MM.1S (cell line): ENCODE results near the gene ULK1.

Source experiments
- DNase-seq: peaks from one replicate; pipeline ENCODE4 v3.0.0-alpha.2; 2015
- H2AFZ ChIP-seq: fragments of 300-600 bp; sonication (generic); 2 replicates; pipeline ENCODE4 v1.6.0; 2016; ENCODE audit warnings: antibody characterized with exemption, low read length
- H3F3A ChIP-seq: fragments of 300-600 bp; sonication (generic); 2 replicates; pipeline ENCODE4 v1.6.1; 2016; ENCODE audit warnings: mild to moderate bottlenecking, antibody characterized with exemption, low read length, moderate library complexity, mixed read lengths; ENCODE audit not compliant: insufficient read depth
- H3K27ac ChIP-seq: fragments of 300-600 bp; sonication (generic); 2 replicates; pipeline ENCODE4 v1.5.1; 2016; ENCODE audit warnings: mild to moderate bottlenecking, low read length
- H3K27me3 ChIP-seq: fragments of 300-600 bp; sonication (generic); replicated peaks from 2 replicates; pipeline ENCODE4 v1.6.0; 2016; ENCODE audit warnings: low read length; ENCODE audit not compliant: insufficient read depth
- H3K36me3 ChIP-seq: fragments of 300-600 bp; sonication (generic); replicated peaks from 2 replicates; pipeline ENCODE4 v1.6.1; 2016; ENCODE audit warnings: mild to moderate bottlenecking, low read length, mixed read lengths; ENCODE audit not compliant: insufficient read depth
- H3K4me1 ChIP-seq: fragments of 300-600 bp; sonication (generic); 2 replicates; pipeline ENCODE4 v1.6.1; 2016; ENCODE audit warnings: low read length, mixed read lengths
- H3K4me2 ChIP-seq: fragments of 300-600 bp; sonication (generic); 2 replicates; pipeline ENCODE4 v1.6.0; 2016; ENCODE audit warnings: low read depth, low read length
- H3K4me3 ChIP-seq: fragments of 300-600 bp; sonication (generic); 2 replicates; pipeline ENCODE4 v1.5.1; 2016; ENCODE audit warnings: low read length, mixed read lengths
- H3K79me2 ChIP-seq: fragments of 300-600 bp; sonication (generic); 2 replicates; pipeline ENCODE4 v1.6.1; 2016; ENCODE audit warnings: mixed run types, low read length, mixed read lengths
- H3K9ac ChIP-seq: fragments of 300-600 bp; sonication (generic); 2 replicates; pipeline ENCODE4 v1.6.1; 2016; ENCODE audit warnings: low read length, mixed read lengths
- H3K9me2 ChIP-seq: fragments of 300-600 bp; sonication (generic); replicated peaks from 2 replicates; pipeline ENCODE4 v1.6.1; 2016; ENCODE audit warnings: mild to moderate bottlenecking, low read length, mixed read lengths; ENCODE audit not compliant: insufficient read depth
- H3K9me3 ChIP-seq: fragments of 300-600 bp; sonication (generic); replicated peaks from 2 replicates; pipeline ENCODE4 v1.6.1; 2016; ENCODE audit warnings: mild to moderate bottlenecking, low read length, mixed read lengths; ENCODE audit not compliant: insufficient read depth
- H4K20me1 ChIP-seq: fragments of 300-600 bp; sonication (generic); 2 replicates; pipeline ENCODE4 v1.6.1; 2016; ENCODE audit warnings: mild to moderate bottlenecking, low read length, moderate library complexity, mixed read lengths; ENCODE audit not compliant: insufficient read depth
- CTCF ChIP-seq: fragments of 300-600 bp; sonication (generic); IDR thresholded peaks from 2 replicates; pipeline ENCODE4 v1.5.1; 2016; ENCODE audit warnings: antibody characterized with exemption, low read length, mixed read lengths
- EZH2 ChIP-seq: fragments of 300-600 bp; sonication (generic); optimal IDR thresholded peaks from 2 replicates; pipeline ENCODE3; 2017; ENCODE audit warnings: low read depth, mild to moderate bottlenecking, antibody characterized with exemption, low read length, mixed read lengths
- EZH2phosphoT487 ChIP-seq: fragments of 300-600 bp; sonication (generic); IDR thresholded peaks from 2 replicates; pipeline ENCODE4 v1.6.1; 2018; ENCODE audit warnings: antibody characterized with exemption, low read length

Gene ULK1

GRCh38 chr12:131902332-131903241, 8.2 kb downstream of the ULK1 start:
- TF ChIP-seq EZH2: no peak
- TF ChIP-seq CTCF: no peak
- TF ChIP-seq EZH2phosphoT487: no peak
- Histone ChIP-seq H3K4me2 (no peak overlapping the region), H4K20me1 (no peaks in the 10 kb centered on the region)

GRCh38 chr12:131903270-131904255, 9.1 kb downstream of the ULK1 start:
- Histone ChIP-seq H3K9me3 (no peaks in the 10 kb centered on the region), H3K4me3 (no peak overlapping the region), H3K4me1 (no peaks in the 10 kb centered on the region), H3K27me3 (no peaks in the 10 kb centered on the region), H4K20me1 (no peaks in the 10 kb centered on the region), H3F3A (no peaks in the 10 kb centered on the region), H3K9me2 (no peaks in the 10 kb centered on the region), H2AFZ (no peak overlapping the region), H3K9ac (no peak overlapping the region), H3K27ac (no peak overlapping the region), H3K79me2 (no peaks in the 10 kb centered on the region), H3K36me3 (no peaks in the 10 kb centered on the region), H3K4me2 (no peak overlapping the region)
- no peak for DNase-seq
- TF ChIP-seq EZH2phosphoT487 (no peak), EZH2 (no peak)

More at GRCh38 chr12:131902332-131903241, 8.2 kb downstream of the ULK1 start:
- Histone ChIP-seq H3F3A (no peaks in the 10 kb centered on the region), H3K4me1 (no peaks in the 10 kb centered on the region), H3K79me2 (no peaks in the 10 kb centered on the region), H3K36me3 (no peaks in the 10 kb centered on the region), H3K27me3 (no peaks in the 10 kb centered on the region), H3K27ac (no peak overlapping the region), H3K9me2 (no peaks in the 10 kb centered on the region), H3K9me3 (no peaks in the 10 kb centered on the region), H3K9ac (no peak overlapping the region), H2AFZ (no peak overlapping the region), H3K4me3 (no peak overlapping the region)
- DNase-seq: no peak

GRCh38 chr12:131904346-131904745, 9.9 kb downstream of the ULK1 start:
- no peaks in the 10 kb centered on the region for H3K9me3 ChIP-seq
- no peak overlapping the region for H3K4me2 ChIP-seq
- H3K4me3 ChIP-seq: no peak overlapping the region
- H2AFZ ChIP-seq: no peak overlapping the region
- H3K9me2 ChIP-seq: no peaks in the 10 kb centered on the region
- H3K27me3 ChIP-seq: no peaks in the 10 kb centered on the region
- no peaks in the 10 kb centered on the region for H4K20me1 ChIP-seq
- no peaks in the 10 kb centered on the region for H3K36me3 ChIP-seq
- H3K79me2 ChIP-seq: no peaks in the 10 kb centered on the region
- DNase-seq: no peak
- H3K4me1 ChIP-seq: no peaks in the 10 kb centered on the region
- no peaks in the 10 kb centered on the region for H3F3A ChIP-seq
- no peak overlapping the region for H3K9ac ChIP-seq
- H3K27ac ChIP-seq: no peak overlapping the region
- TF ChIP-seq EZH2phosphoT487 (no peak), CTCF (no peak), EZH2 (no peak)
